Renal pelvis (tissue), 4 donors: ENCODE measurements around the gene KIF1B. TPM values are rescaled to one million over a fixed set of nuclear protein-coding genes. Genes with fewer than 3 reads are reported as not detected.
"Not testable (repeated sequence)": the region's sequence is repeated elsewhere in the genome, so short reads cannot be mapped to it uniquely, and the experiment has no call there.

Experiments
- DNase-seq: peaks from one replicate; pipeline ENCODE4 v3.0.0-alpha.2; 2013
- polyA plus RNA-seq, 3 donors: library from polyadenylated mRNA; unstranded; fragments of 120-200 nt; gene quantifications; one replicate each; pipeline ENCODE4 v1.2.1, GENCODE V29; 2013; ENCODE audit not compliant: insufficient read length in 3 of 3

Gene KIF1B
- polyA plus RNA-seq, 3 donors = 39.8 to 53.0 (median 51.9) TPM

DNA sequence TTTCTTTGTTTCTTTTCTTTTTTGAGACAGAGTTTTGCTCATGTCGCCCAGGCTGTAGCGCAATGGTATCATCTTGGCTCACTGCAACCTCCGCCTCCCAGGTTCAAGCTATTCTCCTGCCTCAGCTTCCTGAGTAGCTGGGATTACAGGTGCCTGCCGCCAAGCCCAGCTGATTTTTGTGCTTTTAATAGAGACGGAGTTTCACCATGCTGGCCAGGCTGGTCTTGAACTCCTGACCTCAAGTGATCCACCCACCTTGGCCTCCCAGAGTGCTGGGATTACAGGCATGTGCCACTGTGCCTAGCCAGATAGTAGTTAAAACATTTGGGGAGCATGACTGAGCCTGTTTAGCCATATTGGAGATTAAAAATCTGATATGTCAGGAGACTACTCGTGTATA, 10.3 kb downstream of the KIF1B start:
- not testable (repeated sequence) for DNase-seq

DNA sequence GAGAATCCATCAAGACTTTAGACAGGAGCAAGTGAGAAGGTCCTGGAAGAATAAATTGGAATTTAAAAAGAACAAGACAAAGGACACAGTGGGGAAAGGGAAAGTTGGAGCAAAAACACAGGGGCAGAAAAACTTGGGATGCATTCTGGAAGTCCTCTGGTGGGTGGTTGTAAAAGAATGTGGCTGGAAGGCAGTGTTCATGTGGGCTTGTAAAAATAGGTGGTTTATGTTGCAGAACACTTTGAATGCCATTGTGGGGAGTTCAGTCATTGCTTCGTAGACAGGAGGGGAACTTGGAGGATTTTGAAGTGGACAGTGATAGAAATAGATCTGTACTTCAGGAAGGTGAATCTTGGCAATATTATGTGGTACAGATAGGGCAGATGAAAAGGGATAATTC, 15.2 kb downstream of the KIF1B start:
- peak; percentile 23 for DNase-seq

DNA sequence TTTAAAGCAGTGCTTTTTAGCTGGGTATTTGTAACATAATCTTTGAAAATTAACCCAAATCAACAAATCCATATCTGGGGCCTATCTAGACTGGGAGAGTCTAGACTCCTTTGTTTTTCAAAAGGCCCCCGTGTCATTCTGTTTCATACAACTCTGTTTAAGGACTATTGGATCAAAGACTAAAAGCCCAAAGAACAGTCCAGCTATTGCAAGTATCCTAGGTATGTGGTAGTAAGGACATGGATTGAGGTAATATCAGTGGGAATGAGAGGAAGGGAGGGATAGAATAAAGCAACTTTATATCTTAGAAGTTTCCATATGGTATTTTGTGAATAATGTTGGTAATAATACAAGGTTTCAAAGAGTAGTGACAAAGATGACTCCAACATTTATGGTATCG, 18.2 kb downstream of the KIF1B start:
- no peak for DNase-seq

DNA sequence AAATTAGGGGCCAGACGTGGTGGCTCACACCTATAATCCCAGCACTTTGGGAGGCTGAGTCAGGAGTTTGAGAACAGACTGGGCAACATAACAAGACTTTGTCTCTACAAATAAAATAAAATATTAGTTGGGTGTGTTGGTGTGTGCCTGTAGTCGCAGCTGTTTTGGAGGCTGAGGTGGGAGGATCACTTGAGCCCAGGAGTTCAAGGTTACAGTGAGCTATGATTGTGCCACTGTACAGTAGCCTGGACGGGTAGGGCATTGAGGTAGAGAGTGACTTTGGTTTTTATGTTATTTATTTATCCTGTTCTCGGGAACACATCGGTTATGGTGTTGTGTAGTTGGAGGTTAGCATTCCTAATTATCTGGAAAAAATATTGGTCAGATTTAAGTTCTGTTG, 19.5 kb downstream of the KIF1B start:
- no peak for DNase-seq

DNA sequence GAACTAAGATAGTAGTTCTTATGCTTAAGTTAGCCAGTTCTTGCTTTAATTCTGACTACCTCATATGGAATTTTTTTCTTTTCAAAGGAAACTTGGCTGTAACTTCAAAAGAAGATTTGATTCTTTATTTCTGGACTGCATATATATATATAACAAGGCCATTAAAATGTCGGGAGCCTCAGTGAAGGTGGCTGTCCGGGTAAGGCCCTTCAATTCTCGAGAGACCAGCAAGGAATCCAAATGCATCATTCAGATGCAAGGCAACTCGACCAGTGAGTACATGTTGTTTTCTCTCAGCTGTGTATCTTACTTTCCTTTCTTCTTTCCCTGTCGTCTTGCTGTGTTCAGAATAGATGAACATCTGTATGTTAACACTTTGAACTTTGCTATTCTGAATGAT, 21.8 kb downstream of the KIF1B start:
- DNase-seq = no peak

DNA sequence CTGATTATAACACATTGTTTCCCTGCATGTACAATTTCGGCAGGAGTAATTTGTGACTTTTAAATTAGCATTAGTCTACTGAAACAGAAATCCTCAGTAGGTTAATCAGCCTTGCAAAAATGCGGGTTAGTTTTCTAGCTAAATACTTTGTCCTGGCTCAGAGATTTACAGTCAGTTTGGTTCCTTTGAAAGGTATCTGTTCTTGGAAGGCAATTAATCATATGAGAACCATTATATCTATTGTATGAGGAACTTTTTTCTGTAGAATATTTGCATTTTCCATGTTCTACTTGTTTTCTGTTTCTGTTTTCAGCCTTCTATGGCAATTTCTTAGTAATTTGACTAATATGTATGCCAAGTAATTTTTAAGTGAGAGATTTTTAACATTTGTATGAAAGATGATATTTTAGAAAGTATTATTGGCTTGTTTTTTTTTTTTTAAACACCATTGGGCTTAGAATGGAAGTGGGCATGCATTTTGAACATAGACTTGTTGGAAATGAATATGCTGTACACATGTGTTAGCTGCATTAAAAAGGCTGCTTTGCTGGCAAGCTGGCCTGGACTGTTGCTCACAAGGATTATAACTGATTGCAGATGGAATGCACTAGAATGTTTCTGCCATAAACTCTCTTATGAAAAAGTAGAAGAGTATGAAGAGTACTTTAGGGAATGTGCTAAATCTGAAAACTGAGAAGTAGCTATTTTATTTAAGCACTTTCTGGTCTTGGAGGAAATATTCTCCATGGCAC, 26.2 kb downstream of the KIF1B start:
- DNase-seq = no peak

DNA sequence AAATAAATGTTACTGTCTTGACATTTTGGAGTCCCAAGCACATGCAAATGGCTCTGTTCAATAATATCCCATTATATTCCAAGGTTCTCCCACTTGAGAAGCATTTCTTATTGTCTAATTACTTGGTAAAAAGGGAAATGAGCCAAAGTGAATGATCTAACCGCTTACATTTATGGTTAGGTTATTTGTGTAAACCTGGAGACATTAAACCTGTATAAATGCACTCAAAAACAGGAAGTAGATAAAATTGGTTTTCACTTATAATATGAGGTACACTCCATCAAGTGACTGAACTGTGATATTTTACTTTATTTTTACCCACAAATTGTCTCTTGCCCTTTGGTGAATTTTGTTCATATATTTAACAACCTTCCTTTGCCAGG, 26.8 kb downstream of the KIF1B start:
- no peak for DNase-seq

DNA sequence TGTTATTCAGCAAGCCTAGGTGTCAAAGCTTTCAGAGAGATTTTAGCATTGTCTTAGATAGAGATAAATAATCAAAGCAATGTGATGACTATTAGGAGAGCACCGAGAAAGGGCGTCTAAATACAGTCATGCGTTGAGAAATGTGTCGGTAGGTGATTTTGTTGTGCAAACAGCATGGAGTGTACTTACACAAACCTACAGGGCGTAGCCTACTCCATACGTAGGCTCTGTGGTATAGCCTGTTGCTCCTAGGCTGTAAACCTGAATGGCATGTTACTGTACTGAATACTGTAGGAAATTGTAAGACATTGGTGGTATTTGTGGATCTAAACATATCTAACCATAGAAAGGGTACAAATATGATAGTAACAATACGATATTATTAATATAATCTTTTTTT, 31.8 kb downstream of the KIF1B start:
- no peak for DNase-seq

DNA sequence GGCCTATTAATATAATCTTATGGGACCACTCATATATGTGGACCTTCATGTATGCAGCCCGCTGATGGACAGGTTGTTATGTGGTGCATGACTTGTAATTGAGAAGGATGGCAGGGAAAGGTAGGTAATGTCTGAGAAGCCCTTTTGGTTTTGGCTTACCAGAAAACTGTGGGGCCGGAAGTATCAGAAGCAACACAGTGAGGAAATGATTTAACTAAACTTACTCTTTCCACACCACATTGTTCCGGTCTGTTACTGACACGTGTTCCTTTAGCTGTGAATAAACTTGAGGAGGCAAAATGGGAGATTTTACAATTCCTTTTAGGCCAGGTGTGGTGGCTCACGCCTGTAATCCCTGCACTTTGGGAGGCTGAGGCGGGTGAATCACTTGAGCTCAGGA, 32.4 kb downstream of the KIF1B start:
- no peak for DNase-seq

DNA sequence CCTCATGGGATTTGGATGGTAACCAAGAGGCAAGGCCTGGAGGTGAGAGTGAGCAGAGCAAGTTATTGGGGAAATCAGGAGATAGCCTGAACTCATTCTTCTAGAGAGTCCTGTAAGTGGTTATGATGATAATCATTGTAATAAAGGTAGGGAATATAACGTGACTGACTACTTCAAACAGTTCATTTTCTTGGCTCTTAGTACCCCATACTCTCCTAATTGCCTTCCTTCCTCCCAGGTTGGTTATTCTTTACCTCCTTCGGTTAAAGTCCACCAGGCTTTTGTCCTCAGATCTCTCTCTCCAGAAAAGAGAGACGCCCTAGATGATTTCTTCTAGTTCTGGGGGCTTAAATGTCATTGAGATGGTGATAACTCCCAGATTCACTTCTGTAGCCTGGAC, 35.3 kb downstream of the KIF1B start:
- DNase-seq = no peak

DNA sequence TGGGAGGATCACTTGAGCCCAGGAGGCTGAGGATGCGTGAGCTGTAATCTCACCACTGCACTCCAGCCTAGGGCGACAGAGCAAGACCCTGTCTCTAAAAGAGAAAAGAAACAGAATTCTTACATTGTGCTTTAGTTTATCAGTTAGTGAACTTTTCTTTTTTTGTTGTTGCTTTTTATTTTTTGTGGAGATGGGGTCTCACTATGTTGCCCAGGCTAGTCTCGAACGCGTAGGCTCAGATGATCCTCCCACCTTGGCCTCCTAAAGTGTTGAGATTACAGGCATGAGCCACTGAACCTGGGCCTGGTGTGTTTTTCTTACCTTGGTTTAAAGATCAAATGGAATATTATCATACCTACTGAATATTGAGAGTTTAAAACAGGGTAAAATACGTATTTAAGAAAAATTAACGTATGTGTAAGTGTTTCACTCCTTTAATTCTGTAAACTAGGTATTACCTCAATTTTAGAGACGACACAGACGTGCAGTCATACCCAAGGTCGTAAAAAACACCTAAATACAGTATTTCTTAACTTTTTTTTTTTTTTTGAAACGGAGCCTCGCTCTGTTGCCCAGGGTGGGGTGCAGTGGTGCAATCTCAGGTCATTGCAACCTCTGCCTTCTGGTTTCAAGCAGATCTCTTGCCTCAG, 39.6 kb downstream of the KIF1B start:
- no peak for DNase-seq

DNA sequence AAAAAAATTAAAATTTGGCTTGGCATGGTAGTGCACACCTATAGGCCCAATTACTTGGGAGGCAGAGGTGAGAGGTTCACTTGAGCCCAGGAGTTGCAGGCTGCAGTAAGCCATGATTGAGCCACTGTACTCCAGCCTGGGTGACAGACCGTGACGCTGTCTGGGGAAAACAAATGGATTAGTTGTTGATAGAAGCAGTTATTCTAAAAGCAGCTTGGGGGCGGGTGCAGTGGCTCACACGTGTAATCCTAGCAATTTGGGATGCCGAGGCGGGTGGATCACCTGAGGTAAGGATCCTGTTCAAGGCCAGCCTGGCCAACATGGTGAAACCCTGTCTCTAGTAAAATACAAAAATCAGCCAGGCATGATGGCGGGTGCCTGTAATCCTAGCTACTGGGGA, 40.3 kb downstream of the KIF1B start:
- peak; percentile 51 for DNase-seq

DNA sequence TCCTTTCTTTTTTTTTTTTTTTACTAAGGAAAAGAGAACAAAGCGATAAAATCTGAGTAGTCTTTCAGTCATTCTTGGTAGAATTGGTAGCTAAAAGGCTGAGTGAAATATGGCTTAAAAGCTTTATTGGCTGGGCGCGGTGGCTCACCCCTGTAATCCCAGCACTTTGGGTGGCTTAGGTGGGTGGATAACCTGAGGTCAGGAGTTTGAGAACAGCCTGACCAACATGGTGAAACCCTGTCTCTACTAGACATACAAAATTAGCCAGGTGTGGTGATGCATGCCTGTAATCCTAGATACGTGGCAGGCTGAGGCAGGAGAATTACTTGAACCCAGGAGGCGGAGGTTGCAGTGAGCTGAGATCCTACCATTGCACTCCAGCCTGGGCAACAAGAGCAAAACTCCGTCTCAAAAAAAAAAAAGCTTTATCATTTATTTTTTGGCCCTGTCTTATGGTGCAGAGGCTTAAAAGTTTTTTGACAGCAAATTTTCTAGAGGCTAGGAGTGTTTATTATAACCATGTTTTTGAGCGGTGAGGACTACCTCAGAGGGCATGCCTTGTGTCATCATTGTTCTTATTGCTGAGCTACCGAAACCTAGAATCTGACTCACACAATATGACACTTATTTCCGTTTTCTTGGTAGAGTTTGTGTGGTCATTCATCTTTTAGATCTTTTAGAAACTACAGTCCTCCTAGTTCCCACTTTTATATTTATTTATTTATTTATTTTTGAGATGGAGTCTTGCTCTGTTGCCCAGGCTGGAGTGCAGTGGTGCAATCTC, 41.1 kb downstream of the KIF1B start:
- not testable (repeated sequence) for DNase-seq

DNA sequence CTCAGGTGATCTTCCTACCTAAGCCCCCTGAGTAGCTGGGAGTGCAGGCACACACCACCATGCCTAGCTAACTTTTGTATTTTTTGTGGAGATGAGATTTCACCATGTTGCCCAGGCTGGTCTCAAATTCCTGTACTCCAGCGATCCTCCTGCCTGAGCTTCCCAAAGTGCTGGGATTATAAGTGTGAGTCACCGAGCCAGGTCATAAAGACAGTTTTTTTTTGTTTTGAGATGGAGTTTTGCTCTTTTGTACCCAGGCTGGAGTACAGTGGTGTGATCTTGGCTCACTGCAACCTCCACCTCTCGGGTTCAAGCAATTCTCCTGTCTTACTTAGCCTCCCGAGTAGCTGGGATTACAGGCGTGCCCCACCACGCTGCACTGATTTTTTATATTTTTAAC, 42.1 kb downstream of the KIF1B start:
- no peak for DNase-seq

DNA sequence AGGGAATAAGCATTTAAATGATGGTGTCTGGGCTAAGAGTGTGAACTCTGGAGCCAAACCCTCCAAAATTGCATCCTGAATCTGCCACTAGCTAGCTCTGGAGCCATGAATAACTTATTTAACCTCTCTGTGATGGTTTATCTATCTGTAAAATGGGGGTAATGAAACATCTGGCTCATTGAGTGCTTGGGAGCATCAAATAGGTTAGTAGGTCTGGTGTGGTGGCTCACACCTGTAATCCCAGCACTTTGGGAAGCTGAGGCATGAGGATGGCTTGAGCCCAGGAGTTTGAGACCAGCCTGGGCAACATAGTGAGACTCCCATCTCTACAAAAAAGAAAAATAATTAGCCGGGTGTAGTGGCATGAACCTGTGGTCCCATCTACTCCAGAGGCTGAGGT, 42.8 kb downstream of the KIF1B start:
- DNase-seq = no peak

DNA sequence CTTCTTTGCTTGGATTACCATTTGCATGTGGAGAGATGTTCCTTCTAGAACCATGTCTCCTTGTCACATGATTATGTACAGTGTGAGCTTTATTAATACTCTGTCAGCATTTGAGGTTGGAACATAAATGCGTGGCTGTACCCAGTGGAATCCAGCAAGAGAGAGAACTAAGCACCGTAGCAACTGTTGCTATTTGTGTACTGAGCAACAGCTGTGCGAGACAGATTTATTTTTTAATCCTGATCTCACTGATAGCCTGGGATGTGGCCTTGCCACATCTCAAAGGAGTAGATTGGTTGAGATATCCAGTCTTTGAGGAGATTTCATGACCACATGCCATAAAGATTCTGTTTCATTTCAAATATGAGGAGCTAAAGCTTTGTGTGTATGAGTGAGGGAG, 43.4 kb downstream of the KIF1B start:
- DNase-seq = peak; percentile 83

DNA sequence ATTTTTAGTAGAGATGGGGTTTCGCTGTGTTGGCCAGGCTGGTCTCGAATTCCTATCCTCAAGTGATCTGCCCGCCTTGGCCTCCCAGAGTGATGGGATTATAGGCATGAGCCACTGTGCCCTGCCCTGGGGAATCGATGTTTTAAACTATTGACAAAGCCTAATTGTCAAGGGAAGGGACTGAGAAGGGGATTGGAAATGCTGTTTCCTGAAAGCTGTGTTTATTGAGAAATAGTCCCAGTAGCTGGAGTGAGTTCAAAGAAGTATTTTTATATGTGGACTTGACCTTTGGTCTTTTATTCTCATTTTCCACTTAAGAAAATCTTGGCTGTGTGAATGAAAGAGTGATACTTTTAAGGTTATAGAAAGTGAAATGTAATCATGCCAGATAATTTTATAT, 47.5 kb downstream of the KIF1B start:
- DNase-seq = no peak

DNA sequence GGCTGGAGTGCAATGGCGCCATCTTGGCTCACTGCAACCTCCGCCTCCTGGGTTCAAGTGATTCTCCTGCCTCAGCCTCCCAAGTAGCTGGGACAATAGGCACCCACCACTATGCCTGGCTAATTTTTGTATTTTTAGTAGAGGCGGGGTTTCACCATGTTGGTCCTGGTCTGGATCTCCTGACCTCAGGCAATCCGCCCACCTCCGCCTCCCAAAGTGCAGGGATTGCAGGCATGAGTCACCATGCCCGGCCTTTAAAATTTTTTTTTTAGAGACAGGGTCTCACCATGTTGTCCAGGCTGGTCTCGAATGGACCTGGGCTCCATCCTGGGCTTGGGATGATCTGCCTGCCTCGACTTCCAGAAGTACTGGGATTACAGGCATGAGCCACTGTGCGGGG, 49.2 kb downstream of the KIF1B start:
- not testable (repeated sequence) for DNase-seq

DNA sequence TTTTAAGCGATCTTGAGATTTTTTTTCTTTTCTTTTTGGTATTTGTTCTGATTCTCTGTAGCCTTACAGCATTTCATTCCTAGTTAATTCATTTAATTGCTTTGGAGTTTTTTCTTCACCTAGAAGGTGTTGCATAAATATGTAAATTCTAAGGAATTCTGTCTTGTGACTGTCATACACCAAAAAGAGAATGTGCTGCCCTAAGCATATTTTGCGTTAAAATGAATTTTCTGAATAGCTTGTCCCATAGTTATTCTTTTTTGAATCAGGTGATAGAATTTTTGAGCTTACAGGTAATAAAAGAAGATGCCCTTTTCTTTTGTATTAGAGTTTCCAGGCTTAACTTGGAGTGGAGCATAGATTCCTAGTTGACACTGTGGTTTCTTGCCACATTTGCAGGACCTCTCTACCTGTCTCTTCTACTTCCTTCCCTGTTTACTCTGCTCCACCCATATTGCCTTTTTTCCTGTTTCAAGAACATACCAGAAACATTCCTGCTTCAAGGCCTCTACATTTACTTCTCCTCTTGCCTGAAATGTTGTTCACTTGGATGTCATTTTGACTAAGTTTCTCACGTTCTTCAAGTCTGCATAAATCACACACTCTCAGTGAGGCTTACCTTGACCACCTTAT, 53.2 kb downstream of the KIF1B start:
- no peak for DNase-seq

DNA sequence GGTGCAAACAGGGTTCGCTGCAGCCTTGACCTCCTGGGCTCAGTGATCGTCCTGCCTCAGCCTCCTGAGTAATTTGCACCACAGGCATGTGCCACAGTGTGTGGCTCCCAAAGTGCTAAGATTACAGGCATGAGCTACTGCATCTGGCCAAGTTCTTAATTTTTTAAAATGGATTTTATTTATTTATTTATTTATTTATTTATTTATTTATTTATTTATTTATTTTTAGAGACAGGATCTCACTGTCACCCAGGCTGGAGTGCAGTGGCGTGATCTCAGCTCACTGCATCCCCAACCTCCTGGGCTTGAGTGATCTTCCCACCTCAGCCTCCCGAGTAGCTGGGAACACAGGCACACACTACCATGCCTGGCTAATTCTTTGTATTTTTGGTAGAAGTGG, 54.7 kb downstream of the KIF1B start:
- no peak for DNase-seq

DNA sequence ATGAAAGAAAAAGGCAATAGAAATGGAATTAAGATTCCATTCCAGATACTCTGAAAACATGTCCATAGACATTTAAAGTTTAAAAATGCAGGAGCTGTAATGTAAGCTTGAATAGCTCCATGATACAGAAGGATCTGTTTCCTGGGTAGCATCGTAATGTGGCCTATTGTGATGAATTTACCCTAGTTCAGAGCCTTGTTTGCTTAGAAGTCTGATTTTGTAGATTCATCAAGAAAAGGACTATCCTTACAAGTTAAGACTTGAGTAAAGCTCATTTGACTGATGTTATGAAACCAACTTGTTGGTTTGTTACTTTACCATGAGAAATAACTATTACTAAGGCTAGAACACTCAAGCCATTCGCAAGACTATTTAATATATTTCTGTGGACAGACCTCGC, 55.5 kb downstream of the KIF1B start:
- no peak for DNase-seq

DNA sequence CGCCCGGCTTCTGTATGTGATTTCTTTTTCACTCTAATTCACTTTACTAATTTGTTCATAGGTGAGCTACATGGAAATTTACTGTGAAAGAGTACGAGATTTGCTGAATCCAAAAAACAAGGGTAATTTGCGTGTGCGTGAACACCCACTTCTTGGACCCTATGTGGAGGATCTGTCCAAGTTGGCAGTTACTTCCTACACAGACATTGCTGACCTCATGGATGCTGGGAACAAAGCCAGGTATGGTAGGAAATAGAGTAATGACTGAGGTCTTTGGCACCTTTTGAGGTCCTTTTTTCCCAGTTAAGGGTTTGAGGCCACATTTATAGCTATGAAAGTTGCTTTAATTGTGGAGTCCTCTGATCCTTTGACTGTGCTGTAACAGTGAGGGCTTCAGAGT, 56.9 kb downstream of the KIF1B start:
- no peak for DNase-seq

DNA sequence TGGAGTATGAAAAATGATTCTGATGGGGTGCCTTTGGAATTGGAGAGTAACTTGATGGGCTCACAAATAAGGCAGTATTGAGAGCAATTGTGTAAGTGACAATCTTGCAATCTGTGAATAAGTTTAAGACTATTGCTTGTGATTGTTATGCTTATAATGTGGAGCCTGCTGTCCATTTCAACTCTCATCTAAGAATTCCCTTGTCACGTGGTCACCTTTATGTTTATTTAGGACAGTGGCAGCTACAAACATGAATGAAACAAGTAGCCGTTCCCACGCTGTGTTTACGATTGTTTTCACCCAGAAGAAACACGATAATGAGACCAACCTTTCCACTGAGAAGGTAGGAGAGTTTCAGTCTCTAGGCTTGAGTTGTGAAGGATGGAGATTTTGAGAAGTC, 57.6 kb downstream of the KIF1B start:
- no peak for DNase-seq
